ENCODE results near the gene PHLDB3.
A peak's percentile ranks its signal among the peaks of the same experiment; 100 is the strongest.
"Not testable (repeated sequence)": the region's sequence is repeated elsewhere in the genome, so short reads cannot be mapped to it uniquely, and the experiment has no call there.

The PHLDB3 gene

GRCh38 chr19:43534816-43535761 lies 30.5 kb upstream of the PHLDB3 start:
- Mint-ChIP-seq H3K9me3 (peaks cover 7% of the 10 kb centered on the region), H3K27me3 (no peaks in the 10 kb centered on the region), H3K27ac (peak overlapping the region; percentile 80), H3K36me3 (peaks cover 20% of the 10 kb centered on the region), H3K4me1 (peaks cover 12% of the 10 kb centered on the region), H3K4me3 (peak overlapping the region; percentile 22)
- ATAC-seq (ENCODE audit: low read depth): no peak
- peak in 1 of 2 donors; percentile 46 for DNase-seq (ENCODE audit: low spot score in 2 of 2)

- peak overlapping the region; percentile 93 for H3K4me3 Mint-ChIP-seq
- no peaks in the 10 kb centered on the region for H3K27me3 Mint-ChIP-seq
- no peak for ATAC-seq (ENCODE audit: low read depth)
- no peak for DNase-seq (ENCODE audit: low spot score in 2 of 2)
- peaks cover 7% of the 10 kb centered on the region for H3K9me3 Mint-ChIP-seq
- peak overlapping the region; percentile 85 for H3K27ac Mint-ChIP-seq
- H3K4me1 Mint-ChIP-seq: peaks cover 12% of the 10 kb centered on the region
- H3K36me3 Mint-ChIP-seq: peaks cover 15% of the 10 kb centered on the region
These were observed 29.8 kb upstream of the PHLDB3 start for GRCh38 chr19:43534305-43534815.

- Mint-ChIP-seq H3K27me3 (no peaks in the 10 kb centered on the region), H3K4me3 (peak overlapping the region; percentile 93), H3K27ac (peak overlapping the region; percentile 85), H3K9me3 (peaks cover 3% of the 10 kb centered on the region), H3K4me1 (peaks cover 12% of the 10 kb centered on the region), H3K36me3 (peaks cover 10% of the 10 kb centered on the region)
- DNase-seq (ENCODE audit: low spot score in 2 of 2): peak; percentile 92 to 94
- peak; percentile 70 for ATAC-seq (ENCODE audit: low read depth)
These were observed 29.2 kb upstream of the PHLDB3 start for GRCh38 chr19:43533546-43534304.

GRCh38 chr19:43532962-43533545 lies 28.5 kb upstream of the PHLDB3 start, which contains the start of gene ZNF575:
Gene ZNF575, plus strand, starts transcription at chr19:43533188. Its CDS starts 1,235 bp downstream, at chr19:43534423.
- Mint-ChIP-seq H3K27me3 (no peaks in the 10 kb centered on the region), H3K4me3 (peak within 1 kb of the TSS; percentile 93), H3K9me3 (peaks cover 1% of the 10 kb centered on the region), H3K4me1 (peaks cover 12% of the 10 kb centered on the region), H3K36me3 (peaks cover 4% of the 10 kb centered on the region), H3K27ac (peak within 1 kb of the TSS; percentile 85)
- ATAC-seq (ENCODE audit: low read depth) (peak; percentile 64), DNase-seq (ENCODE audit: low spot score in 2 of 2) (peak; percentile 76 to 77)

- Mint-ChIP-seq H3K9me3 (peaks cover 1% of the 10 kb centered on the region), H3K4me3 (peak overlapping the region; percentile 93), H3K27me3 (no peaks in the 10 kb centered on the region), H3K4me1 (peaks cover 14% of the 10 kb centered on the region), H3K36me3 (peaks cover 4% of the 10 kb centered on the region), H3K27ac (peak overlapping the region; percentile 85)
- ATAC-seq (ENCODE audit: low read depth) (peak; percentile 6), DNase-seq (ENCODE audit: low spot score in 2 of 2) (no peak)
These were observed 28.0 kb upstream of the PHLDB3 start for GRCh38 chr19:43532571-43532961.

- no peak for ATAC-seq (ENCODE audit: low read depth)
- H3K27ac Mint-ChIP-seq: peak overlapping the region; percentile 70
- H3K4me1 Mint-ChIP-seq: peaks cover 29% of the 10 kb centered on the region
- H3K36me3 Mint-ChIP-seq: no peaks in the 10 kb centered on the region
- H3K9me3 Mint-ChIP-seq: no peaks in the 10 kb centered on the region
- no peak for DNase-seq (ENCODE audit: low spot score in 2 of 2)
- no peaks in the 10 kb centered on the region for H3K27me3 Mint-ChIP-seq
- peak overlapping the region; percentile 29 for H3K4me3 Mint-ChIP-seq
These were observed 23.5 kb upstream of the PHLDB3 start for GRCh38 chr19:43527860-43528622.

GRCh38 chr19:43526884-43527859 lies 22.6 kb upstream of the PHLDB3 start, which contains the start of gene ETHE1:
Gene ETHE1, minus strand, starts transcription at chr19:43527201. Its CDS starts 24 bp downstream, at chr19:43527177.
- Mint-ChIP-seq H3K36me3 (no peaks in the 10 kb centered on the region), H3K4me3 (peak within 1 kb of the TSS; percentile 92), H3K27me3 (no peaks in the 10 kb centered on the region), H3K27ac (peak within 1 kb of the TSS; percentile 70), H3K4me1 (peaks cover 28% of the 10 kb centered on the region), H3K9me3 (no peaks in the 10 kb centered on the region)
- DNase-seq (ENCODE audit: low spot score in 2 of 2) (peak in 1 of 2 donors; percentile 58), ATAC-seq (ENCODE audit: low read depth) (peak; percentile 81)

GRCh38 chr19:43525836-43526771 lies 21.6 kb upstream of the PHLDB3 start:
- Mint-ChIP-seq H3K4me1 (peaks cover 28% of the 10 kb centered on the region), H3K36me3 (no peaks in the 10 kb centered on the region), H3K9me3 (no peaks in the 10 kb centered on the region), H3K27ac (peak overlapping the region; percentile 70), H3K4me3 (peak overlapping the region; percentile 92), H3K27me3 (no peaks in the 10 kb centered on the region)
- ATAC-seq (ENCODE audit: low read depth) (no peak), DNase-seq (ENCODE audit: low spot score in 2 of 2) (no peak)

- peak overlapping the region; percentile 5 for H3K27ac Mint-ChIP-seq
- peaks cover 28% of the 10 kb centered on the region for H3K4me1 Mint-ChIP-seq
- peak overlapping the region; percentile 92 for H3K4me3 Mint-ChIP-seq
- no peaks in the 10 kb centered on the region for H3K36me3 Mint-ChIP-seq
- peak; percentile 46 for ATAC-seq (ENCODE audit: low read depth)
- no peaks in the 10 kb centered on the region for H3K27me3 Mint-ChIP-seq
- DNase-seq (ENCODE audit: low spot score in 2 of 2): no peak
- H3K9me3 Mint-ChIP-seq: no peaks in the 10 kb centered on the region
These were observed 20.6 kb upstream of the PHLDB3 start for GRCh38 chr19:43524922-43525835.

- ATAC-seq (ENCODE audit: low read depth); H3K27ac Mint-ChIP-seq; H3K9me3 Mint-ChIP-seq; H3K36me3 Mint-ChIP-seq; H3K4me3 Mint-ChIP-seq; DNase-seq (ENCODE audit: low spot score in 2 of 2); H3K27me3 Mint-ChIP-seq: not testable (repeated sequence)
- peaks cover 32% of the 10 kb centered on the region for H3K4me1 Mint-ChIP-seq
These were observed 19.1 kb upstream of the PHLDB3 start for GRCh38 chr19:43523696-43524095.

GRCh38 chr19:43522929-43523328 lies 18.4 kb upstream of the PHLDB3 start:
- H3K4me1 Mint-ChIP-seq: peaks cover 35% of the 10 kb centered on the region
- no peaks in the 10 kb centered on the region for H3K27me3 Mint-ChIP-seq
- DNase-seq (ENCODE audit: low spot score in 2 of 2) (no peak), ATAC-seq (ENCODE audit: low read depth) (no peak)
- no peaks in the 10 kb centered on the region for H3K36me3 Mint-ChIP-seq
- H3K27ac Mint-ChIP-seq: no peak overlapping the region
- H3K4me3 Mint-ChIP-seq: no peak overlapping the region
- H3K9me3 Mint-ChIP-seq: no peaks in the 10 kb centered on the region

Data from memory B cell (primary cell).